Thymus (tissue), 11 donors: ENCODE measurements around the gene PADI3. TPM values are rescaled to one million over a fixed set of nuclear protein-coding genes. Genes with fewer than 3 reads are reported as not detected.
"Not testable (repeated sequence)": the region's sequence is repeated elsewhere in the genome, so short reads cannot be mapped to it uniquely, and the experiment has no call there.

Experiments used
- DNase-seq, 9 donors: peaks; one replicate each; pipeline ENCODE4 v3.0.0-alpha.2; 2013; ENCODE audit warnings: low spot score in 9 of 9, low read depth in 6 of 9, missing footprints in 1 of 9
- H3K27ac ChIP-seq, 2 donors: one replicate each; pipeline ENCODE4 v1.5.1; 2013; ENCODE audit warnings: control low read depth in 1 of 2, low read depth in 1 of 2, low read length in 1 of 2, mild to moderate bottlenecking in 1 of 2, moderate library complexity in 1 of 2
- H3K27me3 ChIP-seq, 2 donors: one replicate each; pipeline ENCODE4 v1.5.1; 2013; ENCODE audit warnings: low read length in 1 of 2; ENCODE audit not compliant: control insufficient read depth in 2 of 2, insufficient read depth in 1 of 2
- H3K36me3 ChIP-seq, 2 donors: one replicate each; pipeline ENCODE4 v1.5.1; 2013; ENCODE audit warnings: low read length in 1 of 2, mild to moderate bottlenecking in 1 of 2, moderate library complexity in 1 of 2; ENCODE audit not compliant: control insufficient read depth in 2 of 2, insufficient read depth in 2 of 2
- H3K4me1 ChIP-seq, 2 donors: one replicate each; pipeline ENCODE4 v1.5.1; 2013; ENCODE audit warnings: low read length in 2 of 2; ENCODE audit not compliant: control insufficient read depth in 2 of 2, insufficient read depth in 2 of 2
- H3K4me3 ChIP-seq, 2 donors: one replicate each; pipeline ENCODE4 v1.5.1; 2013; ENCODE audit warnings: low read length in 2 of 2, control low read depth in 1 of 2, mild to moderate bottlenecking in 1 of 2
- H3K9me3 ChIP-seq, 2 donors: one replicate each; pipeline ENCODE4 v1.5.1; 2013; ENCODE audit warnings: low read length in 1 of 2, mild to moderate bottlenecking in 1 of 2; ENCODE audit not compliant: control insufficient read depth in 2 of 2, insufficient read depth in 1 of 2
- WGBS: extraction: QIAGEN DNeasy Blood & Tissue Kit; methylation state at CpG from one replicate; pipeline ENCODE4 v1.1.7; 2013; 5-methylcytosine and 5-hydroxymethylcytosine counted together
- polyA plus RNA-seq: library from polyadenylated mRNA; stranded (reverse); fragments of 200-250 nt; gene quantifications from one replicate; pipeline ENCODE4 v1.2.3, GENCODE V29; 2013
- total RNA-seq: library from RNA; stranded (reverse); fragments of 120-200 nt; gene quantifications from one replicate; pipeline ENCODE4 v1.2.4, GENCODE V29; 2013
- donor health status: healthy.

PADI3 gene
- total and polyA plus RNA-seq, 2 donors = 0.09 to 0.27 TPM

GRCh38 chr1:17319561-17320350 is 70.9 kb downstream of the PADI3 start:
- no peaks in the 10 kb centered on the region for H3K36me3 ChIP-seq
- H3K4me1 ChIP-seq = no peaks in the 10 kb centered on the region
- 95% methylated on average over 11 of the region's 11 CpGs for WGBS
- DNase-seq = no peak
- H3K4me3 ChIP-seq = no peak overlapping the region
- H3K9me3 ChIP-seq = no peaks in the 10 kb centered on the region
- H3K27me3 ChIP-seq = no peaks in the 10 kb centered on the region
- no peak overlapping the region for H3K27ac ChIP-seq

- not testable (repeated sequence) for H3K27me3 ChIP-seq, H3K27ac ChIP-seq, DNase-seq, H3K4me1 ChIP-seq, H3K36me3 ChIP-seq, H3K9me3 ChIP-seq, H3K4me3 ChIP-seq
- WGBS = 86% methylated on average over 6 of the region's 6 CpGs
Observed at GRCh38 chr1:17321857-17322390, 73.0 kb downstream of the PADI3 start.

GRCh38 chr1:17328855-17329254 is 80.0 kb downstream of the PADI3 start:
- no peaks in the 10 kb centered on the region for H3K27me3 ChIP-seq
- no peaks in the 10 kb centered on the region for H3K36me3 ChIP-seq
- no peaks in the 10 kb centered on the region for H3K9me3 ChIP-seq
- H3K4me1 ChIP-seq = no peaks in the 10 kb centered on the region
- H3K27ac ChIP-seq = no peak overlapping the region
- H3K4me3 ChIP-seq = no peak overlapping the region
- no peak for DNase-seq
- 76% methylated on average over 5 of the region's 5 CpGs for WGBS

- no peak for DNase-seq
- Histone ChIP-seq H3K27me3 (no peaks in the 10 kb centered on the region), H3K36me3 (no peaks in the 10 kb centered on the region), H3K27ac (no peak overlapping the region), H3K9me3 (no peaks in the 10 kb centered on the region), H3K4me1 (no peaks in the 10 kb centered on the region), H3K4me3 (no peak overlapping the region)
- 96% methylated on average over 4 of the region's 4 CpGs for WGBS
Observed at GRCh38 chr1:17329610-17330009, 80.7 kb downstream of the PADI3 start.

- Histone ChIP-seq H3K36me3 (no peaks in the 10 kb centered on the region), H3K4me1 (no peaks in the 10 kb centered on the region)
- no peak for DNase-seq
Observed at GRCh38 chr1:17330856-17331255, 82.0 kb downstream of the PADI3 start.

GRCh38 chr1:17333081-17333480 is 84.2 kb downstream of the PADI3 start:
- DNase-seq = no peak
- H3K27ac ChIP-seq = no peak overlapping the region
- no peaks in the 10 kb centered on the region for H3K9me3 ChIP-seq
- peaks cover 0 to 3% of the 10 kb centered on the region in 2 donors for H3K27me3 ChIP-seq
- 97% methylated on average over 8 of the region's 8 CpGs for WGBS
- no peak overlapping the region for H3K4me3 ChIP-seq
- no peaks in the 10 kb centered on the region for H3K4me1 ChIP-seq
- H3K36me3 ChIP-seq = no peaks in the 10 kb centered on the region

More at GRCh38 chr1:17330856-17331255, 82.0 kb downstream of the PADI3 start:
- Histone ChIP-seq H3K27ac (no peak overlapping the region), H3K27me3 (peaks cover 0 to 2% of the 10 kb centered on the region in 2 donors), H3K9me3 (no peaks in the 10 kb centered on the region), H3K4me3 (no peak overlapping the region)
- WGBS = 81% methylated on average over 7 of the region's 7 CpGs

Other genes with a start within 250 kb of the PADI3 start
- 9.3 TPM for gene ATP13A2, start 237.2 kb upstream of the PADI3 start, total RNA-seq
- 18.3 TPM for gene ATP13A2, start 237.2 kb upstream of the PADI3 start, polyA plus RNA-seq
- 122 TPM for gene SDHB, start 195.1 kb upstream of the PADI3 start, total RNA-seq
- gene SDHB, start 195.1 kb upstream of the PADI3 start, polyA plus RNA-seq = 70.0 TPM
- gene PADI2, start 129.6 kb upstream of the PADI3 start, total RNA-seq = 1.4 TPM
- 3.6 TPM for gene PADI2, start 129.6 kb upstream of the PADI3 start, polyA plus RNA-seq
- gene PADI1, start 44.0 kb upstream of the PADI3 start, total RNA-seq = 0.14 TPM
- 0.57 TPM for gene PADI1, start 44.0 kb upstream of the PADI3 start, polyA plus RNA-seq
- gene PADI4, start 59.1 kb downstream of the PADI3 start, total RNA-seq = 2.8 TPM
- gene PADI4, start 59.1 kb downstream of the PADI3 start, polyA plus RNA-seq = 3.5 TPM
- 0.09 TPM for gene PADI6, start 123.1 kb downstream of the PADI3 start, total RNA-seq
- gene PADI6, start 123.1 kb downstream of the PADI3 start, polyA plus RNA-seq = 0.16 TPM
- gene RCC2, start 190.6 kb downstream of the PADI3 start, total RNA-seq = 56.8 TPM
- 65.2 TPM for gene RCC2, start 190.6 kb downstream of the PADI3 start, polyA plus RNA-seq